GM10847 (cell line): ENCODE measurements around the gene LIPA.
A peak's percentile ranks its signal among the peaks of the same experiment; 100 is the strongest.

Source experiments
- POLR2A ChIP-seq: IDR thresholded peaks from 2 replicates; pipeline ENCODE4 v1.6.1; 2011; ENCODE audit not compliant: insufficient read length; ENCODE audit errors: extremely low read depth

The LIPA gene

DNA sequence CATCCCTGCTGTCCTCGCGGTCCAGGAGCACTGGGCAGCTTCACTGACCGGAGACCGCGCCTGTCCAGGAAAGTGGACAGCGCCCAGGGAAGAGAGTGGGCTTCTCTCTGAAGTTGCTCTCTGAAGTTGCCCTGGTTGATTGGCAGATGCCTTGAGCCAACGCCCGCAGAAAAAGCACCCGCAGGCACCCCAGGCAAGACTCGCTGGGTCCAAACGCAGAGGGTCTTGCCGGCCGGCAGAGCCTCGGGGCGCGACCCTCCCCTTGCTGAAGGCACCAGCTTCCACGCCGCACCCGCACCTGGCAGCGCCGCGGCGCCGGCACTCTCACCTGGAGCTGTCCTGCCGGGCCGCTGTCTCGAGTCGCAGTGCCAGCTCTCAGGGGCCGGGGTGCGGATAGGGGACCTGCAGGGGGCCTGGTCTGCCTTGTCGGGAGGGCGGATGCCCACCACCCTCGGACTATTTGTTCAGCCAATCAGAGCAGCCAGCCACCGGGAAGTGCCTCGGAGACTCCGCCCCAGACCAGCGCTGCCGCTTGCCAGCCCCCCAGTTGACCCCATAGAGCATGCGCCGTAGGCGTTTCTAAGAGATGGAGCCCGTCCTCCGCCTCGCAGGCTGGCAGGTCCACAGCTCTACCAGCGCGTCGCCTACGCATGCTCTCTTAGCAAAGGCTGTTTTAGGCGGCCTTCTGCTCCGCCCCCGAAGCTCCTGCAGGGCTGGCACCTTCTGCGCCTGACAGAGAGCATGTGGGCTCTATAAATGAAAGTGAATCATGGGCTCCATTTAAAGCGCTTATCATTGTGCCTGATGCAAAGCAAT, at the start of gene LIPA:
LIPA (minus strand) TSS at position 367 of the 816 bp plus-strand sequence. CDS start 4,127 bp downstream, outside the sequence.
- TF ChIP-seq POLR2A: peak; percentile 89

DNA sequence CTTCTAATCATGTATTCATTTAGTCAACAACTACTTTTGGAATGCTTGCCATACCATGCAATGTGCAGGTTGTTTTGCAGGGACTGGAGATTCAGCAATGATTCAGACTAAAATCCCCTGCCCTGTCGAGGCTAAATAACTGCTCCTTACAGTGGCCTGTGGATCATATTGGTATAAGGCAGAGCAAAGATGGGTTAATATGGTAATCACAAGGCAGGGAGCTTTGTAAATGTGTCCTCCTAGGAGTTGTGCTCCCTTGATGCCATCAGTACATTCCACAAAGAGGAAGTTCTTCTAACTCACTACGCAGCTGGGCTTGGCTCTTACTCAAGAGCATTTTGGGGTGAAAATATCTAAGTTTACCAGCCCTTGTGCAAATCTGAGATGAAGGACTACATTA, 49.7 kb upstream of the LIPA start:
- TF ChIP-seq POLR2A: no peak

DNA sequence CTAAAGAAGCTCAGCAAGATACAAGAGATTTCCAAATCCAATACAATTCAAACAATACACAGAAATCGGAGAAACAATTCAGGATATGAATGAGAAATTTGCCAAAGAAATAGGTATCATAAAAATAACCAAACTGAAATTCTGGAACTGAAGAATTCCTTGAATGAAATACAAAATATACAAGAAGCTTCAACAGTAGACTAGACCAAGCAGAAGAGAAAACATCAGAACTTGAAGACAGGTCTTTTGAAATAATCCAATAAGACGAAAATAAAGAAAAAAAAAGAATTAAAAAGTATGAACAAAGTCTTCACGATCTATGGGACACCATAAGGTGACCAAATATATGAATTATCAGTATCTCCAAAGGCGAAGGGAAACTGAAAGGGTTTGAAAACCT, 47.5 kb upstream of the LIPA start:
- no peak for TF ChIP-seq POLR2A

GRCh38 chr10:89297791-89298190, 46.2 kb upstream of the LIPA start:
- no peak for TF ChIP-seq POLR2A

DNA sequence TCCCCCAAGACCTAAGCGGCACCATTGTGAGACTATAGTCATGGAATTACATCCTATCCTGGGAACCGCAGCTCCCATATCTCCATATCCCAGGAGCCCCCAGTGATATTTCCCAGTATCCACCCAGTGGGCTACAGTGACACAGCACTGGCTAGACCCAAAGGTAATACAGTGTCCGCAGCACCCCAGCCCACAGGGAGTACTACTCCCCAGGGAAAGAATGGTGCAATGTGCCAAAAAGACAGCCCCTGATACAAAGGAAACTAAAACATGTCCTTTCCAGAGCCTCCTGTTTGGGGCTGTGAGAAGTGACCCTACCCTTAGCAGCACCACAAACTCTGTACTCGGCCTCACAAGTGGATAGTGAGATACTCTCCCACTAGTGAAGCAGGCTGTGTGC, 45.8 kb upstream of the LIPA start:
- TF ChIP-seq POLR2A: no peak

DNA sequence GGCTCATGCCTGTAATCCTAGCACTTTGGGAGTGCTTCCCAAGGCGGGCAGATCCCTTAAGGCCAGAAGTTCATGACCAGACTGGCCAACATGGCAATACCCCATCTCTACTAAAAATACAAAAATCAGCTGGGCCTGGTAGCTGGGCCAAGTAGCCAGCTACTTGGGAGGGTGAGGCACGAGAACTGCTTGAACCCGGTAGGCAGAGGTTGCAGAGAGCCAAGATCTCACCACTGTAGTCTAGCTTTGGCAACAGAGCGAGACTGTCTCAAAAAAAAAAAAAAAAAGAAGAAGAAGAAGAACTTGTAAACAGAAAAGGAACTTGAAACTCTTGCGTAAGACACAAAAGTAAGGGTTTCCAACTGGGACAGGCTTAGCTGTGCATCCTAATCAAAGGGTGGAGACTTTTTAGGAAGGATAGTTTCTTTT, 44.7 kb upstream of the LIPA start:
- TF ChIP-seq POLR2A: no peak

GRCh38 chr10:89295597-89295996, 44.0 kb upstream of the LIPA start:
- TF ChIP-seq POLR2A: no peak

- TF ChIP-seq POLR2A: no peak
Observed at GRCh38 chr10:89294721-89295239, 43.2 kb upstream of the LIPA start.

- no peak for TF ChIP-seq POLR2A
Observed at GRCh38 chr10:89283936-89284475, 32.4 kb upstream of the LIPA start.

DNA sequence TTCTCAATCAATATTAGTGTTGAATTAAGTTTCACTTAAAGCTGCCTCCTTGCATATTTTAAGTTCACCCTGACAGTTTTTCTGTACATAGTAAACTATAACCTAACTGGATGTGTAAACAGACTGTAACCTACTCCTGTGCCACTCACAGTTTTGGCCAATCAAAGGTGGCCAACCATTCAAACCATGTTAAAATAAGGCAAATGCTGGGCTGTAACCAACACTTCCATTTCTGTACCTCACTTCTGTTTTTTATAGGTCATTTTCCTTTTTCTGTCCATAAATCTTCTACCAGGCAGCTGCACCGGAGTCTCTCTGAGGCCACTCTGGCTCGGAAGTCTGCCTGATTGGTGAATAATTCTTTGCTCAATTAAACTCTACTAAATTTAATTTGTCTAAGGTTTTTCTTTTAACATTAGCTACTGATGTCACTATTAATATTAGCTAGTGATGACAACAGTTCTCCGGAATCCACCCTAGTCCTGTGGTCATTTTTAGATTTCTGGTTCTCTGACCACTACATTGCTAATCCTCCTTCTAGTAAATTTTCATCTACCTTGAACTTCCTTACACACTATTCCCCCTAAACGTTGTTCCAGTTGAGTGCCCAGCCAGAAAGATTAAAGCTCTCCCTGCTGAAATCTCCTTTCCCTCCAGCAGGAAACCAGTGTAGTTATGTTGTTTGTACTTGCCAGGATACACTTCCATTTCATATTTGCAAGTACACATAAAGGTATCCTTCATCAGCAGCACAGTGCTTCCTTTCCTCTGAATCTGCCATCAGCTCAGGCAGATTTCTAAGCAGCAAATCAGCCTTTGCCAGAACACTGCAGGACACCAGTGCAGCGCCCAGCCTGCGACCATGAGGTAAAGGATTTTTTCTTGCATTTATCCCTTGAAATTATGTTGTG, 31.7 kb upstream of the LIPA start:
- TF ChIP-seq POLR2A: no peak

- no peak for TF ChIP-seq POLR2A
Observed at GRCh38 chr10:89281606-89282395, 30.2 kb upstream of the LIPA start.

- no peak for TF ChIP-seq POLR2A
Observed at GRCh38 chr10:89280508-89280907, 28.9 kb upstream of the LIPA start.

DNA sequence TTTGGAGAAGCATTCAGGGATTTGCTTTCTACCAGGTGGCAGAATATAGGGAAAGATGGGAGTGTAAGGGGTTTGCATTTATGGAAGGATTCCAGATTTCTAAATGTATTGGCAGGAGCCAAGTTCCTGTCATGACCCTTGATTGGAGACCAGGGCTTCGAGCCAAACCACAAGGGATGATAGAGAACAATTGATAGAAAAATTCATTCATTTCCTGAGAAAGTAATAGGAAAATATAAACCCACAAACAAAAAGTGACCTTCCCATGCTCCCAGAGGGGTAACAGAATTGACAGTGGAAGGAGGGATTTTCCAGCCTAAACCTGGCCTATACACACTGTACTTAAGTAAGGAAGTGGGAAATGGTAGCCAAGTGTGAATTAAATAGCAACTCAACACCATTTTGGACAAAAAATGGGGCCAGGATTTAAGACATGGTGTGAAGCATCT, 27.9 kb upstream of the LIPA start:
- no peak for TF ChIP-seq POLR2A

- no peak for TF ChIP-seq POLR2A
Observed at GRCh38 chr10:89278900-89279392, 27.4 kb upstream of the LIPA start.
